Measurements from ENCODE around the gene LAIR2. TPM values are rescaled to one million over a fixed set of nuclear protein-coding genes. Genes with fewer than 3 reads are reported as not detected.

The LAIR2 gene
- total RNA-seq, 6 experiments from 2014 or later: not detected

DNA sequence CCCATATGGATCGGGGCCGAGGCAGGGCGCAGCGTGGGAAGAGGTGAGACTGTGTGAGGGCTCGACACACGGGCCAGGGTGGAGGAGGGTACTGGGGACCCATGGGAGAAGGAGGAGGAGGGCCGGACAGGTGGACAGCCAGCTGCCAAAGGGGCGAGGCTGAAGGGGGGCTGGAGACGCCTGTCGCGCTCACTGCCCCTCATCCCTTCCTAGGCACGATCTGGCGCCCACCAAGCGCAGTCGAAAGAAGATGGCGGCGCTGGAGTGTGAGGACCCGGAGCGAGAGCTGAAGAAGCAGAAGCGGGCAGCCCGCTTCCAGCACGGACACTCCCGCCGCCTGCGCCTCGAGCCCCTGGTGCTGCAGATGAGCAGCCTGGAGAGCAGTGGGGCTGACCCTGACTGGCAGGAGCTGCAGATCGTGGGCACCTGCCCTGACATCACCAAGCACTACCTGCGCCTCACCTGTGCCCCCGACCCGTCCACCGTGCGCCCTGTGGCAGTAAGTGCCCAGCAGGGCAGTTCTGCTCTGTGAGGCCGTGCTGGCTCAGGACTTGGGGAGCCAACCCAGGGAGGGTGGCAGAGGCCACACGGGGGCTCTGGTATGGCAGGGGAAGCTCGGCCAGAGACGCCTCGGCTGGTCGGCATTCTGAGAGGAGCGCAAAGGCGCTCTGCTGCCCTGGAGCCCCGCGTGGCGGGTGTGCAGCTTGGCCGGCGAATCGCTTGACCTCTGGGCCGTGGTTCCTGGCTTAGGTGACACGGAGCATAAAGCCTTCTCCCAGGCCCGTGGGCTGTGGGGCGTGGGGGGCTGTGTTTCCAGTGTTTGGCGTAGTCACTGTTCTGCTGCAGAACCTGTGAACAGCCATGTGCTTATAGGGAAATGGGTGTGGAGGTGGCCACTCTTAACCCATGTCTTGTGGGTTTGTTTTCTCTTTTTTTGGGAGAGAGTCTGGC lies 45.9 kb upstream of the LAIR2 start:
- H3K4me3 Mint-ChIP-seq: no peak overlapping the region
- H3K4me1 Mint-ChIP-seq (ENCODE audit: low read depth): peaks cover 25% of the 10 kb centered on the region
- H3K27me3 Mint-ChIP-seq (ENCODE audit: insufficient read depth): peaks cover 26% of the 10 kb centered on the region
- TF ChIP-seq, protein P1, sequence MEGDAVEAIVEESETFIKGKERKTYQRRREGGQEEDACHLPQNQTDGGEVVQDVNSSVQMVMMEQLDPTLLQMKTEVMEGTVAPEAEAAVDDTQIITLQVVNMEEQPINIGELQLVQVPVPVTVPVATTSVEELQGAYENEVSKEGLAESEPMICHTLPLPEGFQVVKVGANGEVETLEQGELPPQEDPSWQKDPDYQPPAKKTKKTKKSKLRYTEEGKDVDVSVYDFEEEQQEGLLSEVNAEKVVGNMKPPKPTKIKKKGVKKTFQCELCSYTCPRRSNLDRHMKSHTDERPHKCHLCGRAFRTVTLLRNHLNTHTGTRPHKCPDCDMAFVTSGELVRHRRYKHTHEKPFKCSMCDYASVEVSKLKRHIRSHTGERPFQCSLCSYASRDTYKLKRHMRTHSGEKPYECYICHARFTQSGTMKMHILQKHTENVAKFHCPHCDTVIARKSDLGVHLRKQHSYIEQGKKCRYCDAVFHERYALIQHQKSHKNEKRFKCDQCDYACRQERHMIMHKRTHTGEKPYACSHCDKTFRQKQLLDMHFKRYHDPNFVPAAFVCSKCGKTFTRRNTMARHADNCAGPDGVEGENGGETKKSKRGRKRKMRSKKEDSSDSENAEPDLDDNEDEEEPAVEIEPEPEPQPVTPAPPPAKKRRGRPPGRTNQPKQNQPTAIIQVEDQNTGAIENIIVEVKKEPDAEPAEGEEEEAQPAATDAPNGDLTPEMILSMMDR (IDR thresholded peaks at IDR 0.05): no peak
- H3K36me3 Mint-ChIP-seq (ENCODE audit: low read depth): peaks cover 48% of the 10 kb centered on the region
- DNase-seq: no peak
- no peak overlapping the region for H3K27ac Mint-ChIP-seq
- no peaks in the 10 kb centered on the region for H3K9me3 Mint-ChIP-seq

DNA sequence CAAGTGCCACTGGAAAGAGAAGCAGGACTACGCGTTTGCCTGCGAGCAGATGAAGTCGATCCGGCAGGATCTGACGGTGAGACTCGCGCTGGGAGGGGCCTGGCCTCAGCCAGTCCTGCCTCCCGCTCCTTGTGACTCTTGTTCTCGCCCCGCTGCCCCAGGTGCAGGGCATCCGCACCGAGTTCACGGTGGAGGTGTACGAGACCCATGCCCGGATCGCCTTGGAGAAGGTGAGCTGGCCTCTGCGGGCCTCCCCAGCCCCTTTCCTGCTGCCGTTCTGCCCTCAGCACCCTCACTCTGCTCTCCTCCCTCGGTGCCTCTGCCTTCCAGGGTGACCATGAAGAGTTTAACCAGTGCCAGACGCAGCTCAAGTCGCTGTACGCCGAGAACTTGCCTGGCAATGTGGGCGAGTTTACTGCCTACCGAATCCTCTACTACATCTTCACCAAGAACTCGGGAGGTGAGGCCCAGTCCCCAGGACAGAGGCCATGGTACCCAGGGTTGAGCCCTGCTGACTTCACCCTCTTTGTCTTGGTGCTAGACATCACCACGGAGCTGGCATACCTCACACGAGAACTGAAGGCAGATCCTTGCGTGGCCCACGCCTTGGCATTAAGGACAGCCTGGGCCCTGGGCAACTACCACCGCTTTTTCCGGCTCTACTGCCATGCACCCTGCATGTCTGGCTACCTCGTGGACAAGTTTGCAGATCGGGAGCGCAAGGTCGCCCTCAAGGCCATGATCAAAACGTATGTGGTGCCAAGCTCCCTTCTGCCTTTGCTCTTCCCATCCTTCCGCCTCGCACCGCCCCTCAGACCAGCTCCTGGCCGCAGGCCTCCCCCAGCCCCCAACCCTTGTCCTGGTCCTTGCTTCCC lies 44.6 kb upstream of the LAIR2 start:
- H3K4me1 Mint-ChIP-seq (ENCODE audit: low read depth): peaks cover 25% of the 10 kb centered on the region
- TF ChIP-seq, protein P1 (IDR thresholded peaks at IDR 0.05): no peak
- 0 out of 2 replicates have a peak overlapping the region, but pooled peaks have one; percentile 11 for H3K27ac Mint-ChIP-seq
- H3K36me3 Mint-ChIP-seq (ENCODE audit: low read depth): peaks cover 43% of the 10 kb centered on the region
- no peaks in the 10 kb centered on the region for H3K9me3 Mint-ChIP-seq
- peaks cover 29% of the 10 kb centered on the region for H3K27me3 Mint-ChIP-seq (ENCODE audit: insufficient read depth)
- no peak for DNase-seq
- H3K4me3 Mint-ChIP-seq: no peak overlapping the region

DNA sequence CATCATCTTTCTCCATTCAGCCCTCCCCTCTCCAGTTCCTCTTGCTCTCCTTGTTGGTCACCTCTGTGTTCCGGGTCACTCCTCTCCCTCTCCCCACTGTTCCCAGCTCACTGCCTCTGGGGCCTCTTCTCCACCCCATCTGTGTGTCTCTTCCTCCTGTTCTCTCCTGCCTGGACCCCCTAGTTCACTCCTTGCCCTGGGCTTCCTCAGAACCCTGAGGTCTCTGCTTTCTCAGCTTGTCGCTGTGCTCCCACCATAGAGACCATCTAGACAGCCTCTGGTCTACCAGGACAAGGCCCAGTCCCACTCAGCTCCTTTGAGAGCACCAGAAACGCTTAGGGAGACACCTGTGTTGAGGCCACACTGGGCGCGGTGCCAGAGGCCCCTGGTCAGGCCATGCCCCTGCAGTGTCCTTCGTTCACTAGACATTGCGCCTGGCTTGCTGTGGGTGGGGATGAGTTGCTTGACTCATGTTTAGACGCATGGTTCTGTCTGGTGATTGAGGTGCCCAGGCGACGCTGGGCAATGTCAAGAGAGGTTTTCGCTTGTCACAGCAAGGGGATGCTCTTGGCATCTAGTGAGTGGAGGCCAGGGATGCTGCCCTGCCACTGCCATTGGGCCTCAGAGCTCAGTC lies 43.9 kb upstream of the LAIR2 start:
- no peak for DNase-seq
- Mint-ChIP-seq H3K36me3 (ENCODE audit: low read depth) (peaks cover 37% of the 10 kb centered on the region), H3K27me3 (ENCODE audit: insufficient read depth) (peaks cover 28% of the 10 kb centered on the region), H3K9me3 (peaks cover 3% of the 10 kb centered on the region; the same call in 1 of the 2 replicates), H3K27ac (peak overlapping the region; percentile 61), H3K4me1 (ENCODE audit: low read depth) (peaks cover 24% of the 10 kb centered on the region), H3K4me3 (no peak overlapping the region)
- TF ChIP-seq, protein P1 (IDR thresholded peaks at IDR 0.05): no peak

DNA sequence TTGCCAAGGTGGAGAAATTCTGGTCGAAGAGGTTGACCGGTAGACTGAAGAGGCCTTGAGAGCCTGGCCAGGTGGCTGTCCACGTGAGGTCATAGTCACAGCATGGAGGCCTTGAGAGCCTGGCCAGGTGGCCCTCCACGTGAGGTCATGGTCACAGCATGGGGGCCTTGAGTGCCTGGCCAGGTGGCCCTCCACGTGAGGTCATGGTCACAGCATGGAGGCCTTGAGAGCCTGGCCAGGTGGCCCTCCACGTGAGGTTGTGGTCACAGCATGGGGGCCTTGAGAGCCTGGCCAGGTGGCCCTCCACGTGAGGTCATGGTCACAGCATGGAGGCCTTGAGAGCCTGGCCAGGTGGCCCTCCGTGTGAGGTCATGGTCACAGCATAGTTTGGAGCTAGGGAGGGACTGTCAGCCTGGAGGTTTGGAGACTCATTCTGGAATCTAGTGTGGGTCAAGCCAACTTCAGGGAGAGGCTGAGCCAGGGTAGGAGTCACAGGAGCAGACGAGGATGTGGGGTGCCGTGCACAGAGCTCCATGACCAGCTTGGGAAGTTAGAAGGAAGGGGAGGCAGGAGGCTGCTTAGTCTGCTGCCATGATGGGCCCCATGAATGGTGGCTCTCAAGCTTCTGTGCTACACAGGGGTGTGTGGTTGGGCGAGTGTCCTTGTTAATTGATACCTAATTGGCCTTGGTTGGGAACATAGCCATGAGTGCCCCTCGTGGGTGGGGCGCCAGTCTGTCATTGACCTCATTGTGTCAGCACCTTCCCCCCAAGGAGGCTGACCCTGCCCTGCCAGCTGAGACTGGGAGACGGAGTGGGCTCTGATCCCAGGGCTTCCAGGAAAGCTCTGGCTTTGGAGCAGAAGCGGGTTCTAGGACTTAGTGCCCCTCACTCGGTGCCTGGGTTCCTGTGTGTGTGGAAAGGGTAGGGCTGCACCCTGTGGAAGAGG lies 43.1 kb upstream of the LAIR2 start:
- Mint-ChIP-seq H3K27ac (peak overlapping the region; percentile 68), H3K4me3 (no peak overlapping the region; the same call in 1 of the 2 replicates), H3K27me3 (ENCODE audit: insufficient read depth) (peaks cover 36% of the 10 kb centered on the region), H3K36me3 (ENCODE audit: low read depth) (peaks cover 38% of the 10 kb centered on the region), H3K4me1 (ENCODE audit: low read depth) (peaks cover 32% of the 10 kb centered on the region), H3K9me3 (peaks cover 9% of the 10 kb centered on the region)
- TF ChIP-seq, protein P1 (IDR thresholded peaks at IDR 0.05): no peak
- no peak for DNase-seq
